Breast epithelium (tissue), 3 donors: Measurements from ENCODE around the gene HMCES.

Experiments used
- POLR2A ChIP-seq: fragments of 450-650 bp; IDR thresholded peaks from one replicate; pipeline ENCODE4 v1.6.1; 2016; ENCODE audit warnings: antibody characterized with exemption, mild to moderate bottlenecking, moderate library complexity
- POLR2AphosphoS5 ChIP-seq, 3 donors: sonication (generic); formaldehyde crosslinking; IDR thresholded peaks; one replicate each; pipeline ENCODE4 v1.6.1; 2017; ENCODE audit warnings: antibody characterized with exemption in 3 of 3
- TF ChIP-seq, protein P1 (sequence below), 3 donors: fragments of 450-650 bp; IDR thresholded peaks; one replicate each; pipeline ENCODE4 v1.5.1; 2016 to 2017; ENCODE audit warnings: antibody characterized with exemption in 3 of 3, mild to moderate bottlenecking in 3 of 3, moderate library complexity in 3 of 3

DNA sequence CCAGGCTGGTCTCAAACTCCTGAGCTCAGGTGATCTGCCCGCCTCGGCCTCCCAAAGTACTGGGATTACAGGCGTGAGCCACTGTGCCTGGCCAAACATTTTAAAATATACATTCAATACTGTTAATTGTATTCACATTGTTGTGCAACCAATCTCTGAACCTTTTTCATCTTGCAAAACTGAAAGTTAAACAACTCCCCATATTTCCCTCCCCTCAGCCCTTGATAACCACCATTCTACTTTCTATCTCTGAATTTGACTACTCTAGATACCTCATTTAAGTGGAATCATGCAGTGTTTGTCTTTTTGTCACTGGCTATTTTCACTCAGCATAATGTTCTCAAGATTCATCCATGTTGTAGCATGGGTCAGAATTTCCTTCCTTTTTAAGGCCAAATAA, 30.0 kb downstream of the HMCES start:
- TF ChIP-seq, protein P1, sequence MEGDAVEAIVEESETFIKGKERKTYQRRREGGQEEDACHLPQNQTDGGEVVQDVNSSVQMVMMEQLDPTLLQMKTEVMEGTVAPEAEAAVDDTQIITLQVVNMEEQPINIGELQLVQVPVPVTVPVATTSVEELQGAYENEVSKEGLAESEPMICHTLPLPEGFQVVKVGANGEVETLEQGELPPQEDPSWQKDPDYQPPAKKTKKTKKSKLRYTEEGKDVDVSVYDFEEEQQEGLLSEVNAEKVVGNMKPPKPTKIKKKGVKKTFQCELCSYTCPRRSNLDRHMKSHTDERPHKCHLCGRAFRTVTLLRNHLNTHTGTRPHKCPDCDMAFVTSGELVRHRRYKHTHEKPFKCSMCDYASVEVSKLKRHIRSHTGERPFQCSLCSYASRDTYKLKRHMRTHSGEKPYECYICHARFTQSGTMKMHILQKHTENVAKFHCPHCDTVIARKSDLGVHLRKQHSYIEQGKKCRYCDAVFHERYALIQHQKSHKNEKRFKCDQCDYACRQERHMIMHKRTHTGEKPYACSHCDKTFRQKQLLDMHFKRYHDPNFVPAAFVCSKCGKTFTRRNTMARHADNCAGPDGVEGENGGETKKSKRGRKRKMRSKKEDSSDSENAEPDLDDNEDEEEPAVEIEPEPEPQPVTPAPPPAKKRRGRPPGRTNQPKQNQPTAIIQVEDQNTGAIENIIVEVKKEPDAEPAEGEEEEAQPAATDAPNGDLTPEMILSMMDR (IDR thresholded peaks at IDR 0.05): no peak
- TF ChIP-seq POLR2A: no peak
- no peak for TF ChIP-seq POLR2AphosphoS5 (IDR thresholded peaks at IDR 0.05)
